22Rv1 (cell line): ENCODE results near the gene MMP19.

ENCODE experiments used
- ZFX ChIP-seq: fragments of 450-650 bp; IDR thresholded peaks from 2 replicates; pipeline ENCODE4 v1.6.1; 2017; ENCODE audit warnings: antibody characterized with exemption, borderline replicate concordance
- TF ChIP-seq, protein P1 (sequence below): fragments of 450-650 bp; IDR thresholded peaks from 2 replicates; pipeline ENCODE4 v1.5.1; 2017; ENCODE audit warnings: mild to moderate bottlenecking

DNA sequence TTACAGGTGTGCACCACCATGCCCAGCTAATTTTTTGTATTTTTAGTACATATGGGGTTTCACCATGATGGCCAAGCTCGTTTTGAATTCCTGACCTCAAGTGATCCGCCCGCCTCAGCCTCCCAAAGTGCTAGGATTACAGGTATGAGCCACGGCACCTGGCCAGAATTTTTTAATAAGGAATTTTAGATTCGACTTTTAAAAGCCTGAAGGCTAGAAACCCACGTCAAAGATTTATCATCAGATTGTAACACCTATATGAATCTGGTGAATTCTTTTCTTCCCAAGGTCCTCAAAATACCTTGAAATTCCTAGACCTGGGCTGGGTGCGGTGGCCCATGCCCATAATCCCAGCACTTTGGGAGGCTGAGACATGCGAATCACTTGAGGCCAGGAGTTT lies 18.7 kb upstream of the MMP19 start:
- TF ChIP-seq, protein P1, sequence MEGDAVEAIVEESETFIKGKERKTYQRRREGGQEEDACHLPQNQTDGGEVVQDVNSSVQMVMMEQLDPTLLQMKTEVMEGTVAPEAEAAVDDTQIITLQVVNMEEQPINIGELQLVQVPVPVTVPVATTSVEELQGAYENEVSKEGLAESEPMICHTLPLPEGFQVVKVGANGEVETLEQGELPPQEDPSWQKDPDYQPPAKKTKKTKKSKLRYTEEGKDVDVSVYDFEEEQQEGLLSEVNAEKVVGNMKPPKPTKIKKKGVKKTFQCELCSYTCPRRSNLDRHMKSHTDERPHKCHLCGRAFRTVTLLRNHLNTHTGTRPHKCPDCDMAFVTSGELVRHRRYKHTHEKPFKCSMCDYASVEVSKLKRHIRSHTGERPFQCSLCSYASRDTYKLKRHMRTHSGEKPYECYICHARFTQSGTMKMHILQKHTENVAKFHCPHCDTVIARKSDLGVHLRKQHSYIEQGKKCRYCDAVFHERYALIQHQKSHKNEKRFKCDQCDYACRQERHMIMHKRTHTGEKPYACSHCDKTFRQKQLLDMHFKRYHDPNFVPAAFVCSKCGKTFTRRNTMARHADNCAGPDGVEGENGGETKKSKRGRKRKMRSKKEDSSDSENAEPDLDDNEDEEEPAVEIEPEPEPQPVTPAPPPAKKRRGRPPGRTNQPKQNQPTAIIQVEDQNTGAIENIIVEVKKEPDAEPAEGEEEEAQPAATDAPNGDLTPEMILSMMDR: no peak
- no peak for TF ChIP-seq ZFX
